Endothelial cell of umbilical vein (primary cell): ENCODE measurements around the gene PRKD1.

Source experiments
- MYC ChIP-seq: IDR thresholded peaks from one replicate; pipeline ENCODE4 v1.6.1; 2011; ENCODE audit warnings: mild to moderate bottlenecking, low read depth, low read length
- TF ChIP-seq, protein P1 (sequence below), 2 donors: IDR thresholded peaks; 1 replicate in 1 of 2; 2 replicates in 1 of 2; pipeline ENCODE4 v1.5.1; 2011; ENCODE audit warnings: low read length in 2 of 2, mild to moderate bottlenecking in 2 of 2, moderate library complexity in 2 of 2, control low read depth in 1 of 2, inconsistent platforms in 1 of 2, low read depth in 1 of 2; ENCODE audit not compliant: insufficient read depth in 1 of 2; ENCODE audit errors: extremely low read depth in 1 of 2

DNA sequence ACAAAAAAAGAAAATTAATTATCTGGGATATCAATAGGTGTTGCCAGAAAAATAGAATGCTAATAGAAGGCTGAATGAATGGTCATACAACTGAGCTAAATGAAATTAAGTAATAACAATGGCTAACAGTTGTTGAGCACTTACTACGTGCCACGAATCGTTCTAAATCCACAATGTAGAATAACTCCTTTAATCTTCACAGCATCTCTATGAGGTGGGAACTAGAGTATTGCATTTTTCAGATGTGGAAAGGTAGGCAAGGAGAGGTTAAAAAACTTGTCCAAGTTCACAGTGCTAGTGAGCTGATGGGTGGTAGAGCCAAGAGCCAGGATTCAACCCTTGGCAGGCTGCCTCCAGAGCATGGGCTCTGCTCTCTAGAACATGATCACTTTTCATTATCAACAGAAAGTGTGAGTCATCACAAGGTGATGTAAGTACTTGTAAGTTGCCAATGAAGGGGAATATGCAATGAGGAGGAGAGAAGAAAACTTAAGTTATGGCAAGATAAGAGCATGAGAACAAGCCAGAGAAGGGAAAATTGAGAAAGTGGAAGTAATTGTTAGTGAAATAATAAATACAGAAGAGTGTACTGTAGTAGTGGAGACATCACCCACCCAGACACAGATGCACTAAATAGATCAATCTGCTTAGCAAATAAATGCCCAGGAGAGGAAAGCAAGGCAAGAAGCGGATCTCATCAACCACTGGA lies 122.1 kb downstream of the PRKD1 start:
- TF ChIP-seq, protein P1, sequence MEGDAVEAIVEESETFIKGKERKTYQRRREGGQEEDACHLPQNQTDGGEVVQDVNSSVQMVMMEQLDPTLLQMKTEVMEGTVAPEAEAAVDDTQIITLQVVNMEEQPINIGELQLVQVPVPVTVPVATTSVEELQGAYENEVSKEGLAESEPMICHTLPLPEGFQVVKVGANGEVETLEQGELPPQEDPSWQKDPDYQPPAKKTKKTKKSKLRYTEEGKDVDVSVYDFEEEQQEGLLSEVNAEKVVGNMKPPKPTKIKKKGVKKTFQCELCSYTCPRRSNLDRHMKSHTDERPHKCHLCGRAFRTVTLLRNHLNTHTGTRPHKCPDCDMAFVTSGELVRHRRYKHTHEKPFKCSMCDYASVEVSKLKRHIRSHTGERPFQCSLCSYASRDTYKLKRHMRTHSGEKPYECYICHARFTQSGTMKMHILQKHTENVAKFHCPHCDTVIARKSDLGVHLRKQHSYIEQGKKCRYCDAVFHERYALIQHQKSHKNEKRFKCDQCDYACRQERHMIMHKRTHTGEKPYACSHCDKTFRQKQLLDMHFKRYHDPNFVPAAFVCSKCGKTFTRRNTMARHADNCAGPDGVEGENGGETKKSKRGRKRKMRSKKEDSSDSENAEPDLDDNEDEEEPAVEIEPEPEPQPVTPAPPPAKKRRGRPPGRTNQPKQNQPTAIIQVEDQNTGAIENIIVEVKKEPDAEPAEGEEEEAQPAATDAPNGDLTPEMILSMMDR (IDR thresholded peaks at IDR 0.05; ENCODE audit: extremely low read depth in 1 of 2, insufficient read depth in 1 of 2, low read depth in 1 of 2, low read length in 2 of 2), result no peak
- no peak for TF ChIP-seq MYC
